NK-92 (cell line): ENCODE results near the gene SOCS1.

Experiments used
- DNase-seq: peaks from one replicate; lab custom pipeline; 2025; ENCODE audit not compliant: unreplicated experiment; lab: John Stamatoyannopoulos, UW

SOCS1 gene

GRCh38 chr16:11249233-11250061, 6.6 kb downstream of the SOCS1 start:
- DNase-seq, result no peak

DNA sequence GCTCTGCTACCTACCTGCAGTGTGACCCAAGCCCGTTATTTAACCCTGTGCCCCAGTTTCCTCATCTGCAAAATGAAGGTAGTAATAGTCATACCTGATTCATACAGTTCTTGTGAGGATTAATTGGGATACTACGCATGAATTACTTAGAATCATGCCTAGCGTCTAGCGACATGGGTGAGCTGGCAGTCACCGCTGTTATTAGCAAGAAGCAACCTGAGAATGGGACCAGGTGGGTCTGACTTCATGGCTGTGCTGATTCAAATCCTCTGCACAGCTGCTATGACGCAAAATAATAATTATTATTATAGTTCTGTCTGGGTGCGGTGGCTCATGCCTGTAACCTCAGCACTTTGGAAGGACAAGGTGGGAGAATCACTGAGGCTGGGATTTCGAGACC, 7.9 kb downstream of the SOCS1 start:
- no peak for DNase-seq

- DNase-seq, result no peak
These were observed 10.0 kb downstream of the SOCS1 start for GRCh38 chr16:11245988-11246387.

DNA sequence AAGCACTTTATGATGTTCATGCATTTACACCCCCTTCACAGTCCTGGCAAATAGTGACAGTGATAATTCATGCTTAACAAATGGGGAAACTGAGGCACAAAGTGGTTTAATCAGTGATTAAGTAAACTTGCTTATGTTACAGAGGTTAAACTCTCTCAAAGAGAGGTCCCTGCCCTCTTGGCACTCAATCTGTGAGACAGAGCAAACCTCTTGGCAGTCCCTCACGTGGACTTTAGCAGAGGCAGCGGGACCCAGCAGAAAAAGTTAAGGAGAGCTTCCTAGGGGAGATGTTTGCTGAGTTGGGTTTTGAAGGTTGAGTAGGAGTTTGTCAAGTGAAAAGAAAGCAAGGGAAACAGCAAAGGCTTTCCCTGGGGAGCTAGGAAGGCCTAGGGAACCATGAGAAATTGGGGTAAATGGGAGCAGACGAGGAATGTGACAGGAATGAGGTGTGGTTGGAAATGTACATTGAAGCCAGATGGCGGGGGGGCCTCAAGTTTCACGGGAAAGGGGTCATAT, 10.7 kb downstream of the SOCS1 start:
- DNase-seq, result no peak

- DNase-seq, result no peak
These were observed 13.3 kb downstream of the SOCS1 start for GRCh38 chr16:11242658-11243057.

GRCh38 chr16:11241480-11242204, 14.4 kb downstream of the SOCS1 start:
- no peak for DNase-seq

DNA sequence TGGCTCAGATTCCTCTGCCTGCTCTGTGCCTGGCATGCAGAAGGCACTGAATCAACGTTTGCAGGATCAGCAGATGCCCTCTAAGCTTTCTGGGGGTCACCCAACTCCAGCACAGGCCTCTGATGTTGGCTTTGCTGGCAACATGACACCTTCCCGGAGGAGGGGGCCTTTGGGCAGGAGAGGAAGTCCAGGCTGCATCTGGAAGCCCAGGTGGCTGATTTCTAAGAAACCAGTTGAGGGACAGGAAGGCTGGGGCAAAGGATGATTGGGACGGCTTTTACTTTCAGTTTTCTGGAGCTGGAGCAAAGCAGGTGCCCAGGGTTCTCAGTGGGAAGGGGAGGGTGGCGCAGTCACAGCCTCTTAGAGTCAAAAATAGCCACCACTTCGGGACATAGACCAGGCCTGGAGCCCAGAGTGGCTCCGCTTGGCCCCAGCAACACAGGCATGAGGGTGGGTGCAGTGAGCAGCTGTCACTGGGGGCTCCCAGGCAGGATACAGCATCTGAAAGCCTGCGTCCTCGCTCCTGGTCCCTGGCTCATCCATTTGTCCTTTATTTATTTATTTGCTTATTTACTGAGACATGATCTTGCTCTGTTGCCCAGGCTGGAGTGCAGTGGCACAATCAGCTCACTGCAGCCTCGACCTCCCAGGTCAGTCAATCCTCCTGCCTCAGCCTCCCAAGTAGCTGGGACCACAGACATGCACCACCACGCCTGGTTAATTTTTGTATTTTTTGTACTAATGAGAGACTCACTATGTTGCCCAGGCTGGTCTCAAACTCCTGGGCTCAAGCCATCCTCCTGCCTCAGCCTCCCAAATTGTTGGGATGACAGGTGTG, 15.1 kb downstream of the SOCS1 start:
- no peak for DNase-seq

GRCh38 chr16:11239644-11240632, 16.1 kb downstream of the SOCS1 start:
- no peak for DNase-seq

- no peak for DNase-seq
These were observed 17.5 kb downstream of the SOCS1 start for GRCh38 chr16:11238272-11239202.

DNA sequence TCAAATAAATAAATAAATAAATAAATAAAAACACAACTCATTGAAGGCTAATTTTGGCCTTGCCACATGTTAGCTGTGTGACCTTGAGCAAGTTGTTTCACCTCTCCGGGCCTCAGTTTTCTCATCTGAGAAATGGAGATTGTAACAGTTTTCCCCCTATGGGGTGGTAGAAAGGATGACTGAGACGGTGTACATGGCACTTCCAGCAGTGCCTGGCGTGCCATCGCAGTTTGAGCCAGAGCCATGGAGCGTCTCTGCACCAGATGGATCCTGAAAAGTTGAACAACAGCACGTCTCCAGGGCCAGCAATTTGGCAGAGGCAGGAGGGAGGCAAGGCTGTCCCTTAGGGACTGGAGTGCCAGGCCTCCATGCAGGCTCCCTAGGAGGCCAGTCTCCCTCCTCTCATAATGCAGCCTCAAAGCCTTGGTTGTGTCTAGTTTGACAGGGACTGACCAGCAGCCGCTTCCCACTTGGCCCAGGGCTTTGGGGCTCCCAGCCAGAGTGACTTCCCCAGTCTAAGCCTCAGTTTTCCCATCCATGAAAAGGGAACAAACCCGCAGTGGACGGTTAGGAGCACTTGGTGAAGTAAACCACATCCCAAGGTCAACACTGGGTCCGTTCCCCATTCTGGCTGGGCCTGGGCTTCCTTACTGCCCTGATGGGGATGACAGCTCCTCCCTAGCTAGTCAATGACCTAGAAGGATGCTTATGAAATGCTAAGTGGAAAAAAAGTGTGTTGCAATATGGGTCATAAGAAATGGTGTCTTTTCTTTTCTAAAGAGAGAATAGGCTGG, 19.3 kb downstream of the SOCS1 start:
- DNase-seq, result no peak

DNA sequence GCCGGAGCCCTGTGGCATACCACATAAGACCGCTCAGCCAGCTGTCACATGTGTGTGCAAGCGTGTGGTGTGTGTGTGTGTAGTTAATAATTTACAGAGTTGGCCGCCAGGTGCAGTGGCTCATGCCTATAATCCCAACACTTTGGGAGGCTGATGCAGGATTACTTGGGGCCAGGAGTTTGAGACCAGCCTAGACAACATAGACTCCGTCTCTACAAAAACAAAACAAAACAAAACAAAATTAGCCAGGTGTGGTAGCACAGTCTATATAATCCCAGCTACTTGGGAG, 20.4 kb downstream of the SOCS1 start:
- DNase-seq, result no peak

GRCh38 chr16:11234884-11235702, 20.9 kb downstream of the SOCS1 start:
- no peak for DNase-seq

GRCh38 chr16:11233727-11234376, 22.2 kb downstream of the SOCS1 start:
- no peak for DNase-seq

DNA sequence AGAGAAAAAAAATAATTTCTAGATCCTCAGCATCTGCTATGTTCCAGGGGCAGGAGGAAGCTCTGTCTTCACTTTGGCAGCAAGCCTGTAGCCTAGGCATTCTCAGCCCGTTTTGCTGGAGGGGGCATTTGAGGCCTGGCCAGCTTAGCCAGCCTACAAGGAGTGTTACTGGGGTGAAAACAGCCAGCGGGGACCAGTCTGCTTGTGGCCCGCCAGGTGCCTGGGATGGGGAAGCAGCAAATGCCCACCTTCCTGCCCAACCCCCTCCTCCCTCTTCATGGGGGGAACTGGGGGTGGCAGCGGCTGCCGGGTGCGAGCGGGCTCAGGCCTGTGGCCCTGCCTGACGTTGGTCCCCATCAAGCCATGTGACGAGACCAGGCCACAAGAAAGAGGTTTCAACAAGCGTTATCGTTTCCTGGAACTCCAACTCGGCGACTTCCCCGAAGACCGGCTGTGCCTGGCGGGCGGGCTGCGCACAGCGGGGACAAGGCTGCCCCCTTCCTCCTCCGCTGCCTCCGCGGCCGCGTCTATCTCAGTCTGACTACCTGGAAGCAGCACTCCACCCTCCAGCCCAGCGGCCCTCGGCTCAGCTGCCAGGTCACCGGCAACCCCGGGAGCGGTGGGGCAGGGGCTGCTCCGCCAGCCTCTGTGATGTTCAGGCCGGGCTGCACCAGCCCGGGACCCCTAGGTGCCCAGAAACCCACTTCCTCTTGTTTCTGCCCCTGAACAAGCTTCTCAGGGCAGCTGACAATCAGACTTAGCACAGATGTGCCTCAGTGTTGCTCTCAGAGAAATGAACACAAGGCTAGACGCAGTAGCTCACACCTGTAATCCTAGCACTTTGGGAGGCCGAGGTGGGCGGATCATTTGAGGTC, 22.9 kb downstream of the SOCS1 start:
- DNase-seq, result no peak

GRCh38 chr16:11232302-11232851, 23.6 kb downstream of the SOCS1 start:
- DNase-seq, result no peak
